OCI-LY1 (cell line): ENCODE results near the gene TUBA1A.

Experiments used
- H2AFZ ChIP-seq: fragments of 200-600 bp; sonication (generic), shearing (Covaris generic); 2 replicates; pipeline ENCODE4 v1.6.0; 2014; ENCODE audit warnings: antibody characterized with exemption, mild to moderate bottlenecking, low read length
- H3F3A ChIP-seq: fragments of 200-600 bp; sonication (generic), shearing (Covaris generic); 2 replicates; pipeline ENCODE4 v1.6.0; 2014; ENCODE audit warnings: mild to moderate bottlenecking, antibody characterized with exemption, low read length, moderate library complexity; ENCODE audit not compliant: insufficient read depth
- H3K27ac ChIP-seq: fragments of 200-600 bp; sonication (generic); 2 replicates; pipeline ENCODE4 v1.5.1; 2014; ENCODE audit warnings: low read length, mixed run types, mild to moderate bottlenecking, low read depth; ENCODE audit not compliant: poor library complexity, severe bottlenecking
- H3K27me3 ChIP-seq: fragments of 200-600 bp; sonication (generic); 2 replicates; pipeline ENCODE4 v1.6.0; 2014; ENCODE audit warnings: antibody characterized with exemption, mild to moderate bottlenecking, low read length, moderate library complexity; ENCODE audit not compliant: insufficient read depth
- H3K36me3 ChIP-seq: fragments of 200-600 bp; sonication (generic); 2 replicates; pipeline ENCODE4 v1.6.1; 2014; ENCODE audit warnings: mild to moderate bottlenecking, antibody characterized with exemption, low read length, moderate library complexity, mixed read lengths; ENCODE audit not compliant: insufficient read depth
- H3K4me1 ChIP-seq: fragments of 200-600 bp; sonication (generic); 2 replicates; pipeline ENCODE4 v1.5.1; 2014; ENCODE audit warnings: mild to moderate bottlenecking, low read length, moderate library complexity; ENCODE audit not compliant: insufficient read depth, severe bottlenecking
- H3K4me2 ChIP-seq: fragments of 200-600 bp; sonication (generic), shearing (Covaris generic); 2 replicates; pipeline ENCODE4 v1.6.1; 2014; ENCODE audit warnings: low read length
- H3K4me3 ChIP-seq: fragments of 200-600 bp; sonication (generic); 2 replicates; pipeline ENCODE4 v1.5.1; 2014; ENCODE audit warnings: low read length, low read depth, mild to moderate bottlenecking, mixed read lengths; ENCODE audit not compliant: poor library complexity, severe bottlenecking
- H3K79me2 ChIP-seq: fragments of 200-600 bp; shearing (Covaris generic); 2 replicates; pipeline ENCODE4 v1.6.1; 2016; ENCODE audit warnings: mixed run types, low read length, mixed read lengths; ENCODE audit not compliant: insufficient read depth
- H3K9ac ChIP-seq: fragments of 200-600 bp; sonication (generic), shearing (Covaris generic); 2 replicates; pipeline ENCODE4 v1.6.1; 2014; ENCODE audit warnings: mild to moderate bottlenecking, low read length, mixed read lengths
- H3K9me2 ChIP-seq: fragments of 200-600 bp; sonication (generic), shearing (Covaris generic); 2 replicates; pipeline ENCODE4 v1.6.1; 2014; ENCODE audit warnings: low read depth, mild to moderate bottlenecking, low read length, mixed read lengths
- H3K9me3 ChIP-seq: fragments of 200-600 bp; shearing (Covaris generic); 2 replicates; pipeline ENCODE4 v1.6.1; 2014; ENCODE audit warnings: low read length, mixed read lengths
- H4K20me1 ChIP-seq: fragments of 200-600 bp; sonication (generic), shearing (Covaris generic); 2 replicates; pipeline ENCODE4 v1.6.0; 2016; ENCODE audit warnings: mild to moderate bottlenecking, low read length; ENCODE audit not compliant: insufficient read depth
- CTCF ChIP-seq: fragments of 200-600 bp; sonication (generic), shearing (Covaris generic); IDR thresholded peaks from 2 replicates; pipeline ENCODE4 v1.5.1; 2017; ENCODE audit warnings: mild to moderate bottlenecking, antibody characterized with exemption, low read length, moderate library complexity, mixed read lengths
- EZH2 ChIP-seq: fragments of 200-600 bp; sonication (generic), shearing (Covaris generic); IDR thresholded peaks from 2 replicates; pipeline ENCODE4 v1.8.0; 2017; ENCODE audit warnings: borderline replicate concordance, mixed run types, mild to moderate bottlenecking, antibody characterized with exemption, low read length, moderate library complexity, mixed read lengths

TUBA1A gene

GRCh38 chr12:49232940-49233841, 44.3 kb upstream of the TUBA1A start:
- Histone ChIP-seq H3K9me2 (no peaks in the 10 kb centered on the region), H3K79me2 (no peaks in the 10 kb centered on the region), H3K36me3 (no peaks in the 10 kb centered on the region), H3K4me3 (no peak overlapping the region), H4K20me1 (no peaks in the 10 kb centered on the region), H2AFZ (no peak overlapping the region), H3K27me3 (no peaks in the 10 kb centered on the region), H3K9ac (no peak overlapping the region; the same call in 1 of the 2 replicates), H3K4me2 (peak overlapping the region; percentile 82; the same call in 1 of the 2 replicates), H3K9me3 (no peaks in the 10 kb centered on the region), H3K27ac (no peak overlapping the region), H3K4me1 (peaks cover 14% of the 10 kb centered on the region), H3F3A (no peaks in the 10 kb centered on the region)
- TF ChIP-seq EZH2 (no peak), CTCF (no peak)

DNA sequence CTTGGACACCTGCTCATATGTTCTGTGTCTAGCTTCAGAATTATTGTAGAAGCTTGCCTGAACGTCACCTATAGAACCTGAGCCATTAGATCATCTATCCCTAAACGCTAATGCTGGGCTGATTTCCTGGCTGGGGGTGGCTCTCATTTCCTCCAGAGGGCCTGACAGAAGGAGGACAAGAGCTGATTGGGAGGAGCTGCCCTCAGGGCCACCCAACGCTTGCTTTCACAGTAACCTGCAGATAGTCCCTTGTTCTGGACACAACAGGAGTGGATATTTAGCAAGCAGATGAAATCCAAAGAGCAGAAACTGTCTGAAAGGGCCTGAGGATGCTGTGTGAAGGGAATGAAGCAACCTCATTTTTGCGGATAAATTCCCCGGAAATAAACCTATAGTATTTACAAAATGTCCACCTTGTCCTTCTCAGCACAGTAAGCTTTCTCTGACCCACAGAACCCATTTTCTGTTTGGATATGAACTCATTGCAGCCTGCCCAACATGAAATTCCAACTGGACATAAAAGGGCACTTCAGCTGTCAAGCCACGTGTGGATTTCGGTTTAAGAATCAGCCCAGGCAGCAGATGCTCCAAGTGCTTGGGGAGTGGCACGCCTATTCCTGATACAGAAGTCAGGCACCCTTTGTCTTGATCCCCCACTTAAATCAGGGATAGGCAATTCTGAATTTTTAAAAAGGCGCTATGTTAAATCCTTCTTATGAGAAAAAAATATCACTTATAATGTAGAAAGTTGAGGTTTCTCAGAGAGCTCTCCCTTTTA, 43.2 kb upstream of the TUBA1A start:
- H3K9me2 ChIP-seq: no peaks in the 10 kb centered on the region
- no peak overlapping the region for H2AFZ ChIP-seq
- peaks cover 14% of the 10 kb centered on the region for H3K4me1 ChIP-seq
- TF ChIP-seq EZH2 (no peak), CTCF (no peak)
- no peaks in the 10 kb centered on the region for H3K36me3 ChIP-seq
- no peaks in the 10 kb centered on the region for H4K20me1 ChIP-seq
- no peaks in the 10 kb centered on the region for H3K79me2 ChIP-seq
- no peak overlapping the region for H3K4me3 ChIP-seq
- H3K4me2 ChIP-seq: no peak overlapping the region
- no peaks in the 10 kb centered on the region for H3K27me3 ChIP-seq
- no peak overlapping the region for H3K27ac ChIP-seq
- no peaks in the 10 kb centered on the region for H3F3A ChIP-seq
- H3K9me3 ChIP-seq: no peaks in the 10 kb centered on the region
- H3K9ac ChIP-seq: no peak overlapping the region

- Histone ChIP-seq H4K20me1 (no peaks in the 10 kb centered on the region), H3K36me3 (no peaks in the 10 kb centered on the region), H3K27ac (no peak overlapping the region), H3K27me3 (no peaks in the 10 kb centered on the region), H3K79me2 (no peaks in the 10 kb centered on the region), H3K4me2 (no peak overlapping the region), H3K4me3 (no peak overlapping the region), H3K4me1 (peaks cover 14% of the 10 kb centered on the region), H2AFZ (no peak overlapping the region), H3K9me2 (no peaks in the 10 kb centered on the region), H3F3A (no peaks in the 10 kb centered on the region), H3K9me3 (no peaks in the 10 kb centered on the region), H3K9ac (no peak overlapping the region)
- no peak for TF ChIP-seq CTCF
- no peak for TF ChIP-seq EZH2
These were observed 41.9 kb upstream of the TUBA1A start for GRCh38 chr12:49230805-49231194.
